ENCODE results near the gene ATXN1.

- TF ChIP-seq NFRKB (IDR thresholded peaks at IDR 0.05), result no peak
- TF ChIP-seq ELF4 (IDR thresholded peaks at IDR 0.05), result no peak
- TF ChIP-seq SP1 (IDR thresholded peaks at IDR 0.05), result no peak
- TF ChIP-seq, protein P1, sequence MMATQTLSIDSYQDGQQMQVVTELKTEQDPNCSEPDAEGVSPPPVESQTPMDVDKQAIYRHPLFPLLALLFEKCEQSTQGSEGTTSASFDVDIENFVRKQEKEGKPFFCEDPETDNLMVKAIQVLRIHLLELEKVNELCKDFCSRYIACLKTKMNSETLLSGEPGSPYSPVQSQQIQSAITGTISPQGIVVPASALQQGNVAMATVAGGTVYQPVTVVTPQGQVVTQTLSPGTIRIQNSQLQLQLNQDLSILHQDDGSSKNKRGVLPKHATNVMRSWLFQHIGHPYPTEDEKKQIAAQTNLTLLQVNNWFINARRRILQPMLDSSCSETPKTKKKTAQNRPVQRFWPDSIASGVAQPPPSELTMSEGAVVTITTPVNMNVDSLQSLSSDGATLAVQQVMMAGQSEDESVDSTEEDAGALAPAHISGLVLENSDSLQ (IDR thresholded peaks at IDR 0.05), result no peak
- no peak for TF ChIP-seq FOXK2 (IDR thresholded peaks at IDR 0.05)
- TF ChIP-seq FOXM1 (IDR thresholded peaks at IDR 0.05; ENCODE audit: borderline replicate concordance), result no peak
- no peak for TF ChIP-seq FOXA1 (IDR thresholded peaks at IDR 0.05)
- TF ChIP-seq ZNF384 (IDR thresholded peaks at IDR 0.05), result no peak
- no peak for TF ChIP-seq SUZ12 (IDR thresholded peaks at IDR 0.05)
- no peak for TF ChIP-seq ARNT (IDR thresholded peaks at IDR 0.05)
- TF ChIP-seq BHLHE40 (IDR thresholded peaks at IDR 0.05; ENCODE audit: borderline replicate concordance), result no peak
- TF ChIP-seq HDGF (IDR thresholded peaks at IDR 0.05; ENCODE audit: borderline replicate concordance), result no peak
- TF ChIP-seq TARDBP (IDR thresholded peaks at IDR 0.05), result no peak
- no peak for TF ChIP-seq L3MBTL2 (conservative IDR thresholded peaks at IDR 0.05)
Observed at GRCh38 chr6:16753341-16753740, 7.9 kb downstream of the ATXN1 start.

Measured in HEK293T (cell line).